Measurements from ENCODE around the gene SLC29A3.
A peak's percentile ranks its signal among the peaks of the same experiment; 100 is the strongest.

Gene SLC29A3

GRCh38 chr10:71277914-71278665 is 41.0 kb upstream of the SLC29A3 start:
- Histone ChIP-seq H3K4me3 (ENCODE audit: low read length) (no peak overlapping the region), H3K27me3 (ENCODE audit: insufficient read depth, low read length) (no peaks in the 10 kb centered on the region), H3K36me3 (ENCODE audit: insufficient read depth, low read depth, low read length) (peaks cover 15% of the 10 kb centered on the region; the same call in 1 of the 2 replicates), H3K9ac (ENCODE audit: low read depth, low read length) (no peak overlapping the region), H3K27ac (ENCODE audit: low read length) (no peak overlapping the region), H3K9me3 (ENCODE audit: insufficient read depth, low read depth, low read length) (no peaks in the 10 kb centered on the region), H3K4me1 (ENCODE audit: insufficient read depth, low read length) (peaks cover 7% of the 10 kb centered on the region; the same call in 1 of the 2 replicates)

- Histone ChIP-seq H3K9ac (ENCODE audit: low read depth, low read length) (peak overlapping the region; percentile 48; the same call in 1 of the 2 replicates), H3K4me1 (ENCODE audit: insufficient read depth, low read length) (peaks cover 7% of the 10 kb centered on the region; the same call in 1 of the 2 replicates), H3K4me3 (ENCODE audit: low read length) (no peak overlapping the region), H3K9me3 (ENCODE audit: insufficient read depth, low read depth, low read length) (no peaks in the 10 kb centered on the region), H3K27ac (ENCODE audit: low read length) (peak overlapping the region; percentile 25), H3K36me3 (ENCODE audit: insufficient read depth, low read depth, low read length) (peaks cover 18% of the 10 kb centered on the region; the same call in 1 of the 2 replicates), H3K27me3 (ENCODE audit: insufficient read depth, low read length) (no peaks in the 10 kb centered on the region)
Observed at GRCh38 chr10:71278691-71279588, 40.1 kb upstream of the SLC29A3 start.

DNA sequence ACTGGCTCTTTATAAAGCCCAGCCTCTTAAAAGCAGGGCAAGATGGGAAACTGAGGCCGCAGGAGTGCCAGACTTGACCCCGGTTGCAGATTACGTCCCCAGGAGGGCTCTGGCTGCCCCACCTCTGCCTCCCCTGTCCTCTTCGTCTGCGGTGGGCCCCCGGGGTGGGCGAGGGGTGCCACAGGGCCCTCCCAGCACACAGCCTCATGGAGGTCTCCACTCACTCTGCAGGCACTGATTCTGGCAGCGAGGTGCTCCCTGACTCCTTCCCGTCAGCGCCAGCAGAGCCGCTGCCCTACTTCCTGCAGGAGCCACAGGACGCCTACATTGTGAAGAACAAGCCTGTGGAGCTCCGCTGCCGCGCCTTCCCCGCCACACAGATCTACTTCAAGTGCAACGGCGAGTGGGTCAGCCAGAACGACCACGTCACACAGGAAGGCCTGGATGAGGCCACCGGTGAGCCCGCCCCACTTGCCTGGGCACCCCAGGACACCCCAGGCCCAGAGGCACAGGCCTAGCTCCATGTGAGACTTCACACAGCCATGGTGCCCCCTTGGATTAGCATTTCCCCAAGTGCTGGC is 39.4 kb upstream of the SLC29A3 start:
- Histone ChIP-seq H3K4me3 (ENCODE audit: low read length) (no peak overlapping the region), H3K9me3 (ENCODE audit: insufficient read depth, low read depth, low read length) (no peaks in the 10 kb centered on the region), H3K27ac (ENCODE audit: low read length) (peak overlapping the region; percentile 25), H3K27me3 (ENCODE audit: insufficient read depth, low read length) (no peaks in the 10 kb centered on the region), H3K9ac (ENCODE audit: low read depth, low read length) (no peak overlapping the region; the same call in 1 of the 2 replicates), H3K36me3 (ENCODE audit: insufficient read depth, low read depth, low read length) (peaks cover 18% of the 10 kb centered on the region; the same call in 1 of the 2 replicates), H3K4me1 (ENCODE audit: insufficient read depth, low read length) (peaks cover 7% of the 10 kb centered on the region; the same call in 1 of the 2 replicates)

DNA sequence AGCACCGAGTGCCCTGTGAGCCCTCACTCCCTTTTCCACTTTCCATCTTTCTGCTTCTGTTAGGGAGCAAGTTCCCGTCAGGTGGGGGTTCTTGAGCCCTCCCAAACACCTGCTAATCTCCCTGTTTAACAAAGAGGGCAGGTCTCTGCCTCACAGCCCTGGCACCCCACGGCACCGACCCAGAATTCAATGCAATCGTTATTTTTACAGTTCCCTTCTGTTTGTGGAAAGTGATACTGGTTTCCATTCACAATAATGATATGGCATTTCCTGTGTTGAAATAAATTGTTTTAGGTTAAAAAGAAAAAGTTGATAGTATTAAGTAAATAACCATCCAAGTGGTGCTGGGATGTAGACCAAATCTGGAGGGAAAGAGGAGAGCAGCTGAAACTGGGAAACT is 38.8 kb upstream of the SLC29A3 start:
- H3K4me3 ChIP-seq (ENCODE audit: low read length) = no peak overlapping the region
- H3K36me3 ChIP-seq (ENCODE audit: insufficient read depth, low read depth, low read length) = peaks cover 19% of the 10 kb centered on the region; the same call in 1 of the 2 replicates
- no peaks in the 10 kb centered on the region for H3K27me3 ChIP-seq (ENCODE audit: insufficient read depth, low read length)
- H3K9me3 ChIP-seq (ENCODE audit: insufficient read depth, low read depth, low read length) = no peaks in the 10 kb centered on the region
- H3K9ac ChIP-seq (ENCODE audit: low read depth, low read length) = no peak overlapping the region
- H3K27ac ChIP-seq (ENCODE audit: low read length) = no peak overlapping the region
- peaks cover 7% of the 10 kb centered on the region; the same call in 1 of the 2 replicates for H3K4me1 ChIP-seq (ENCODE audit: insufficient read depth, low read length)

GRCh38 chr10:71280825-71281224 is 38.2 kb upstream of the SLC29A3 start:
- H3K4me3 ChIP-seq (ENCODE audit: low read length) = no peak overlapping the region
- no peak overlapping the region for H3K27ac ChIP-seq (ENCODE audit: low read length)
- no peak overlapping the region; the same call in 1 of the 2 replicates for H3K9ac ChIP-seq (ENCODE audit: low read depth, low read length)
- peaks cover 25% of the 10 kb centered on the region; the same call in 1 of the 2 replicates for H3K36me3 ChIP-seq (ENCODE audit: insufficient read depth, low read depth, low read length)
- no peaks in the 10 kb centered on the region for H3K27me3 ChIP-seq (ENCODE audit: insufficient read depth, low read length)
- H3K4me1 ChIP-seq (ENCODE audit: insufficient read depth, low read length) = peaks cover 7% of the 10 kb centered on the region; the same call in 1 of the 2 replicates
- H3K9me3 ChIP-seq (ENCODE audit: insufficient read depth, low read depth, low read length) = no peaks in the 10 kb centered on the region

- H3K36me3 ChIP-seq (ENCODE audit: insufficient read depth, low read depth, low read length) = peaks cover 35% of the 10 kb centered on the region
- peaks cover 7% of the 10 kb centered on the region; the same call in 1 of the 2 replicates for H3K4me1 ChIP-seq (ENCODE audit: insufficient read depth, low read length)
- H3K27me3 ChIP-seq (ENCODE audit: insufficient read depth, low read length) = no peaks in the 10 kb centered on the region
- no peak overlapping the region for H3K27ac ChIP-seq (ENCODE audit: low read length)
- no peak overlapping the region for H3K9ac ChIP-seq (ENCODE audit: low read depth, low read length)
- no peaks in the 10 kb centered on the region for H3K9me3 ChIP-seq (ENCODE audit: insufficient read depth, low read depth, low read length)
- no peak overlapping the region for H3K4me3 ChIP-seq (ENCODE audit: low read length)
Observed at GRCh38 chr10:71281646-71282322, 37.3 kb upstream of the SLC29A3 start.

- Histone ChIP-seq H3K27ac (ENCODE audit: low read length) (no peak overlapping the region), H3K9ac (ENCODE audit: low read depth, low read length) (no peak overlapping the region), H3K4me3 (ENCODE audit: low read length) (no peak overlapping the region), H3K9me3 (ENCODE audit: insufficient read depth, low read depth, low read length) (no peaks in the 10 kb centered on the region), H3K27me3 (ENCODE audit: insufficient read depth, low read length) (no peaks in the 10 kb centered on the region), H3K4me1 (ENCODE audit: insufficient read depth, low read length) (peaks cover 7% of the 10 kb centered on the region; the same call in 1 of the 2 replicates), H3K36me3 (ENCODE audit: insufficient read depth, low read depth, low read length) (peaks cover 40% of the 10 kb centered on the region)
Observed at GRCh38 chr10:71282323-71282680, 36.8 kb upstream of the SLC29A3 start.

- no peak overlapping the region for H3K27ac ChIP-seq (ENCODE audit: low read length)
- no peak overlapping the region for H3K4me3 ChIP-seq (ENCODE audit: low read length)
- H3K4me1 ChIP-seq (ENCODE audit: insufficient read depth, low read length) = peaks cover 3% of the 10 kb centered on the region; the same call in 1 of the 2 replicates
- H3K9me3 ChIP-seq (ENCODE audit: insufficient read depth, low read depth, low read length) = no peaks in the 10 kb centered on the region
- no peak overlapping the region for H3K9ac ChIP-seq (ENCODE audit: low read depth, low read length)
- peaks cover 50% of the 10 kb centered on the region for H3K36me3 ChIP-seq (ENCODE audit: insufficient read depth, low read depth, low read length)
- H3K27me3 ChIP-seq (ENCODE audit: insufficient read depth, low read length) = no peaks in the 10 kb centered on the region
Observed at GRCh38 chr10:71283410-71283809, 35.6 kb upstream of the SLC29A3 start.

- Histone ChIP-seq H3K4me1 (ENCODE audit: insufficient read depth, low read length) (no peaks in the 10 kb centered on the region; the same call in 1 of the 2 replicates), H3K4me3 (ENCODE audit: low read length) (no peak overlapping the region), H3K9me3 (ENCODE audit: insufficient read depth, low read depth, low read length) (no peaks in the 10 kb centered on the region), H3K27ac (ENCODE audit: low read length) (no peak overlapping the region), H3K9ac (ENCODE audit: low read depth, low read length) (no peak overlapping the region), H3K27me3 (ENCODE audit: insufficient read depth, low read length) (no peaks in the 10 kb centered on the region), H3K36me3 (ENCODE audit: insufficient read depth, low read depth, low read length) (peaks cover 55% of the 10 kb centered on the region)
Observed at GRCh38 chr10:71283876-71284275, 35.2 kb upstream of the SLC29A3 start.

- Histone ChIP-seq H3K36me3 (ENCODE audit: insufficient read depth, low read depth, low read length) (peaks cover 63% of the 10 kb centered on the region), H3K27ac (ENCODE audit: low read length) (no peak overlapping the region), H3K4me1 (ENCODE audit: insufficient read depth, low read length) (no peaks in the 10 kb centered on the region; the same call in 1 of the 2 replicates)
Observed at GRCh38 chr10:71284544-71285179, 34.4 kb upstream of the SLC29A3 start.

More at GRCh38 chr10:71284544-71285179, 34.4 kb upstream of the SLC29A3 start:
- no peak overlapping the region for H3K9ac ChIP-seq (ENCODE audit: low read depth, low read length)
- H3K27me3 ChIP-seq (ENCODE audit: insufficient read depth, low read length) = no peaks in the 10 kb centered on the region
- H3K9me3 ChIP-seq (ENCODE audit: insufficient read depth, low read depth, low read length) = no peaks in the 10 kb centered on the region
- H3K4me3 ChIP-seq (ENCODE audit: low read length) = no peak overlapping the region

Measured in iPS-20b (cell line).